Erythroblast (primary cell): Measurements from ENCODE around the gene SVEP1.

Experiments used
- GATA1 ChIP-seq: IDR thresholded peaks from 2 replicates; pipeline ENCODE4 v1.6.1; 2011; ENCODE audit warnings: low read depth, mild to moderate bottlenecking, control low read depth, low read length, moderate library complexity
- POLR2A ChIP-seq: IDR thresholded peaks from 2 replicates; pipeline ENCODE4 v1.6.1; 2011; ENCODE audit warnings: mild to moderate bottlenecking, low read length

DNA sequence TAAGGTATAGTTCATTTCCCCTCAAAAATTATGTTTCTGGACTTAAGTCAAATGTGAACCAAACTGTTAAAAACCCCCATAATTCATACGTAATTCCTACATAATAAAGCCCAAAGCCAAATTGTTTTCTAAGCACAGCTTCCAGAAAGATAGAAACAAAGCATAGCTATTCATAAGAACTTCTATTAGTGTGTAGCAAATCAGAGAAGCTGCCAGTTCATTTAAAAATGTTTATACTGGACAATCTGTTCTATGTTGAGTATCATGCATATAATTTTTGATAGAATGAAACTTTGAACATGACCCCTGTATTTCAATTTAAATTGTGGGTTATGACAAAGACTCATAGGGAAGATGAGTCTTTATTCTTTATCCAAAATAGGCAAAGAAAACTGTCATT lies 122.9 kb downstream of the SVEP1 start:
- TF ChIP-seq POLR2A (no peak), GATA1 (no peak)
